Uterus (tissue), 4 donors: ENCODE data around the gene TET2. TPM values are rescaled to one million over a fixed set of nuclear protein-coding genes. Genes with fewer than 3 reads are reported as not detected.

ENCODE experiments used
- DNase-seq, 2 donors: peaks; one replicate each; pipeline ENCODE4 v3.0.0-alpha.2; 2019 to 2020
- H3K27ac ChIP-seq, 2 donors: fragments of 200-600 bp; sonication (generic); 1 replicate in 1 of 2; 2 replicates in 1 of 2; pipeline ENCODE4 v1.5.1; 2016 to 2018
- H3K27me3 ChIP-seq, 2 donors: fragments of 200-600 bp; sonication (generic); one replicate each; pipeline ENCODE4 v1.5.1; 2018 to 2019; ENCODE audit warnings: control low read depth in 1 of 2
- H3K36me3 ChIP-seq, 2 donors: fragments of 200-600 bp; sonication (generic); one replicate each; pipeline ENCODE4 v1.5.1; 2019; ENCODE audit warnings: control low read depth in 1 of 2
- H3K4me1 ChIP-seq, 2 donors: fragments of 200-600 bp; sonication (generic); one replicate each; pipeline ENCODE4 v1.5.1; 2018 to 2019; ENCODE audit warnings: control low read depth in 1 of 2
- H3K4me3 ChIP-seq, 2 donors: fragments of 200-600 bp; sonication (generic); 1 replicate in 1 of 2; 2 replicates in 1 of 2; pipeline ENCODE4 v1.5.1; 2018 to 2019; ENCODE audit warnings: mild to moderate bottlenecking in 1 of 2
- H3K9me3 ChIP-seq, 2 donors: fragments of 200-600 bp; sonication (generic); one replicate each; pipeline ENCODE4 v1.5.1; 2019; ENCODE audit warnings: control low read depth in 1 of 2
- POLR2A ChIP-seq, 2 donors: fragments of 450-650 bp; IDR thresholded peaks; one replicate each; pipeline ENCODE4 v1.6.1; 2016; ENCODE audit warnings: antibody characterized with exemption in 2 of 2, mild to moderate bottlenecking in 1 of 2, moderate library complexity in 1 of 2
- intact Hi-C: fragments of 100-400 bp; cut with DNase I; formaldehyde crosslinking; loops from one replicate; pipeline ENCODE4 v1.15.1; 2023; ENCODE audit warnings: low total_unique reads
- total RNA-seq, 4 donors: library from RNA; depleted of rRNA in 3 of 4; stranded (reverse); fragments of >200 nt in 3 of 4; gene quantifications; one replicate each; pipeline versions ENCODE4 v1.1.0 to v1.2.4, GENCODE V29; 2014 to 2023
- TF ChIP-seq, protein P1 (sequence below), 4 experiments: fragments of 200-600 bp in 2 of 4; fragments of 450-650 bp in 2 of 4; sonication (generic) in 2 of 4; IDR thresholded peaks; one replicate each; pipeline ENCODE4 v1.5.1; 2016 to 2019; ENCODE audit warnings: antibody characterized with exemption in 4 of 4, mild to moderate bottlenecking in 2 of 4, moderate library complexity in 1 of 4
- donor health status: DM: yes; HTN: yes; CAD: no.

The TET2 gene
- total RNA-seq, 4 donors from 2014 or later: 17.9 to 93.5 (median 35.9) TPM

DNA sequence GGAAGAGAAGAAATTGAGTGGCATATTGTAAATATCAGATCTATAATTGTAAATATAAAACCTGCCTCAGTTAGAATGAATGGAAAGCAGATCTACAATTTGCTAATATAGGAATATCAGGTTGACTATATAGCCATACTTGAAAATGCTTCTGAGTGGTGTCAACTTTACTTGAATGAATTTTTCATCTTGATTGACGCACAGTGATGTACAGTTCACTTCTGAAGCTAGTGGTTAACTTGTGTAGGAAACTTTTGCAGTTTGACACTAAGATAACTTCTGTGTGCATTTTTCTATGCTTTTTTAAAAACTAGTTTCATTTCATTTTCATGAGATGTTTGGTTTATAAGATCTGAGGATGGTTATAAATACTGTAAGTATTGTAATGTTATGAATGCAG is 132.6 kb downstream of the TET2 start:
- intact Hi-C loops: no loop called here
- Histone ChIP-seq H3K9me3 (no peaks in the 10 kb centered on the region), H3K27ac (no peak overlapping the region), H3K4me3 (no peak overlapping the region), H3K27me3 (no peaks in the 10 kb centered on the region), H3K4me1 (no peaks in the 10 kb centered on the region), H3K36me3 (no peaks in the 10 kb centered on the region)
- no peak for TF ChIP-seq POLR2A (IDR thresholded peaks at IDR 0.05)
- TF ChIP-seq, protein P1, sequence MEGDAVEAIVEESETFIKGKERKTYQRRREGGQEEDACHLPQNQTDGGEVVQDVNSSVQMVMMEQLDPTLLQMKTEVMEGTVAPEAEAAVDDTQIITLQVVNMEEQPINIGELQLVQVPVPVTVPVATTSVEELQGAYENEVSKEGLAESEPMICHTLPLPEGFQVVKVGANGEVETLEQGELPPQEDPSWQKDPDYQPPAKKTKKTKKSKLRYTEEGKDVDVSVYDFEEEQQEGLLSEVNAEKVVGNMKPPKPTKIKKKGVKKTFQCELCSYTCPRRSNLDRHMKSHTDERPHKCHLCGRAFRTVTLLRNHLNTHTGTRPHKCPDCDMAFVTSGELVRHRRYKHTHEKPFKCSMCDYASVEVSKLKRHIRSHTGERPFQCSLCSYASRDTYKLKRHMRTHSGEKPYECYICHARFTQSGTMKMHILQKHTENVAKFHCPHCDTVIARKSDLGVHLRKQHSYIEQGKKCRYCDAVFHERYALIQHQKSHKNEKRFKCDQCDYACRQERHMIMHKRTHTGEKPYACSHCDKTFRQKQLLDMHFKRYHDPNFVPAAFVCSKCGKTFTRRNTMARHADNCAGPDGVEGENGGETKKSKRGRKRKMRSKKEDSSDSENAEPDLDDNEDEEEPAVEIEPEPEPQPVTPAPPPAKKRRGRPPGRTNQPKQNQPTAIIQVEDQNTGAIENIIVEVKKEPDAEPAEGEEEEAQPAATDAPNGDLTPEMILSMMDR (IDR thresholded peaks at IDR 0.05): no peak
- no peak for DNase-seq

DNA sequence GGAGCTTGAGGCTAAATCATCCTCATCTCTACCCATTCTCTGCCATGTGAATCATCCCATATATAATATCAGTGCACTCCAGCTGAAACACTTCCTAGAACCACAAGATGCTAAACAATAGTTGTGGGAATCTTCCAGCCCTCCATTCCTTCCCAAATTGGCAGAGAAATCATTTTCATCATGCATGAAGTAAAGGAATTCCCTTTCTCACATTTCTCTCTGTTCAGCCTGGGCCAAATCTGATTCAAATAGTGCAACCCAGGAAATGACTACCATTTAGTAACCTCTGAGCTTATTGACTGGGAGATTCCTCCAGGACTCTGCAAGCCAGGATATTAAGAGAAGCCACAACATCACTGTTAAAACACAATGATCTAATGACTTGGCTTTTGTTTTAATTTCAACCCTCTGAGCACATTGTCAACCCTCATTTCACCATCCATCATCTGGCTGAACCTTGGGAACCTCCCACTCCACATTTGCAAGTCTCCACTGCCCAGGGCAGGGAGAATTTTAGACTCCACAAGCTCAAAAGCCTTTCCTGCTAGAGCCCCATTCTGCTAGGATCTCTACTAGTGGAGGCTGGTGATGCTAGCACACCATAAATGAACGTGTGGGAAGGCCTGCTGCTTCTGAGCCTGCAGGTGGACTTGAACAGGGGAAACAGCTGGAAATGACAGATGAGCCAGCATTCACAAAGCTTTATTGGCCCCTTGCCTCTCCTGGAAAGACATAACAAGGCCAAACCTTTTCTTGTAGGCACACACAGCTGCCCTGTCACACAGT is 133.9 kb downstream of the TET2 start:
- H3K4me1 ChIP-seq: no peaks in the 10 kb centered on the region
- no peak for TF ChIP-seq POLR2A (IDR thresholded peaks at IDR 0.05)
- TF ChIP-seq, protein P1 (IDR thresholded peaks at IDR 0.05): no peak
- no peaks in the 10 kb centered on the region for H3K36me3 ChIP-seq
- H3K27me3 ChIP-seq: no peaks in the 10 kb centered on the region
- H3K27ac ChIP-seq: no peak overlapping the region
- H3K9me3 ChIP-seq: no peaks in the 10 kb centered on the region
- no peak overlapping the region for H3K4me3 ChIP-seq
- intact Hi-C loops: no loop called here
- DNase-seq: no peak

DNA sequence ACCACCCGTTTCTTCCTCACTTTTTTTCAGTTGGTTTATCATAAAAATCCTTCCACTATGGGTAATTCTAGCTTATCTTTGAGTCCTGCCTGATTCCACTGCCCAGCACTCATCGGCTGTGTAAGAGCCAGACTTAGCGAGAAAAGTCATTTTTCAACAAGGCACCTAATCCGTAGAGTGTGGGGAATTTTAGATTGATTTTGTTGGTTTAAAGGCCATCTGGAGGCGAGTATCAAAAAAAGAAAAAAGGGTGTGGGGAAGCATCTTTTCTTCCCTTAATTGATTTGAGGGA is 134.4 kb downstream of the TET2 start:
- Histone ChIP-seq H3K4me3 (no peak overlapping the region), H3K36me3 (no peaks in the 10 kb centered on the region), H3K4me1 (no peaks in the 10 kb centered on the region), H3K27ac (no peak overlapping the region), H3K9me3 (no peaks in the 10 kb centered on the region), H3K27me3 (no peaks in the 10 kb centered on the region)
- TF ChIP-seq POLR2A (IDR thresholded peaks at IDR 0.05): no peak
- TF ChIP-seq, protein P1 (IDR thresholded peaks at IDR 0.05): no peak
- DNase-seq: no peak
- intact Hi-C loops: no loop called here

DNA sequence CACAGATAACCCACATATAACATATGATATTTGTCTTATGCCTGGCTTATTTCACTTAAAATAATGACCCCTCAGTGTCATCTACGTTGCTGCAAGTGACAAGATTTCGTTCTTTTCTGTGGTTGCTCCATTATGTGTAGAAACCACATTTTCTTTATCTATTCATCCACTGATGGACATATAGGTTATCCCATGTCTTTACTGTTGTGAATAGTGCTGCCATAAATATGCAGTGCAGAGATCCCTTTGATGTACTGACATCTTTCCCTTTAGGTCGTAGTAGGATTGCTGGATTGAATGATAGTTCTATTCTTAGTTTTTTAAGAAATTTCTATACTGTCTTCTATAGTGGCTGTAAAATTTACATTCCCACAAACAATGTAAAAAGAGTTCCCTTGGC is 135.8 kb downstream of the TET2 start:
- intact Hi-C loops: no loop called here
- Histone ChIP-seq H3K27ac (no peak overlapping the region), H3K36me3 (no peaks in the 10 kb centered on the region), H3K4me3 (no peak overlapping the region), H3K9me3 (peaks cover 0 to under 1% of the 10 kb centered on the region in 2 donors), H3K4me1 (no peaks in the 10 kb centered on the region), H3K27me3 (no peaks in the 10 kb centered on the region)
- no peak for DNase-seq
- TF ChIP-seq, protein P1 (IDR thresholded peaks at IDR 0.05): no peak
- no peak for TF ChIP-seq POLR2A (IDR thresholded peaks at IDR 0.05)

DNA sequence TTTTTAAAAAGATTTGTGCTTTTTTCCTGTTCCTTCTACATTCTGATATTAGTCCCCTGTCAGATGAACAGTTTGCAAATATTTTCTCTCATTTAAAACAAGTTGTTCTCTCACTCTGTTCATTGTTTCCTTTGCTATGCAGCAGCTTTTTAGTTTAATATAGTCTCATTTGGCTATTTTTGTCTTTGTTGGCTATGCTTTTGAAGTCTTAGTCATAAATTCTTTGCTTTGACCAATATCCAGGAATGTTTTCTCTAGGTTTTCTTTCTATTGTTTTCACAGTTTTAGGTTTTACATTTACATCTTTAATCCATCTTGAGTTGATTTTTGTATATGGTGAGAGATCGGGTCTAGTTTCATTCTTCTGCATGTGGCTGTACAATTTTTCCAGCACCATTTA is 136.8 kb downstream of the TET2 start:
- Histone ChIP-seq H3K4me3 (no peak overlapping the region), H3K4me1 (no peaks in the 10 kb centered on the region), H3K27ac (no peak overlapping the region), H3K36me3 (no peaks in the 10 kb centered on the region), H3K9me3 (peaks cover 0 to 3% of the 10 kb centered on the region in 2 donors), H3K27me3 (no peaks in the 10 kb centered on the region)
- TF ChIP-seq, protein P1 (IDR thresholded peaks at IDR 0.05): no peak
- no peak for TF ChIP-seq POLR2A (IDR thresholded peaks at IDR 0.05)
- intact Hi-C loops: no loop called here
- no peak for DNase-seq
